CD14-positive monocyte (primary cell): ENCODE data around the gene THAP7. TPM values are rescaled to one million over a fixed set of nuclear protein-coding genes. Genes with fewer than 3 reads are reported as not detected.

Experiments
- DNase-seq, 3 donors: peaks; one replicate each; pipeline ENCODE4 v3.0.0-alpha.2; 2011 to 2022
- H2AFZ ChIP-seq: 2 replicates; pipeline ENCODE4 v1.6.0; 2012; ENCODE audit warnings: mild to moderate bottlenecking, low read depth, low read length, inconsistent platforms; ENCODE audit not compliant: insufficient read depth, poor library complexity, severe bottlenecking
- H3K27ac ChIP-seq, 2 donors: 1 replicate in 1 of 2; 2 replicates in 1 of 2; pipeline ENCODE4 v1.5.1; 2012 to 2013; ENCODE audit warnings: low read length in 2 of 2, control low read depth in 1 of 2, inconsistent platforms in 1 of 2, low read depth in 1 of 2, mild to moderate bottlenecking in 1 of 2
- H3K27me3 ChIP-seq, 2 donors: one replicate each; pipeline versions ENCODE4 v1.6.0 to v1.6.1; 2011 to 2013; ENCODE audit warnings: low read length in 2 of 2; ENCODE audit not compliant: control insufficient read depth in 2 of 2, insufficient read depth in 2 of 2
- H3K36me3 ChIP-seq, 2 donors: replicated peaks in 1 of 2; 1 replicate in 1 of 2; 2 replicates in 1 of 2; pipeline versions ENCODE4 v1.5.1 to v1.6.1; 2012 to 2013; ENCODE audit warnings: low read length in 2 of 2, control low read depth in 1 of 2, inconsistent platforms in 1 of 2, mild to moderate bottlenecking in 1 of 2; ENCODE audit not compliant: insufficient read depth in 2 of 2, control insufficient read depth in 1 of 2
- H3K4me1 ChIP-seq, 2 donors: 1 replicate in 1 of 2; 2 replicates in 1 of 2; pipeline versions ENCODE4 v1.5.1 to v1.6.1; 2012 to 2013; ENCODE audit warnings: low read length in 2 of 2, control low read depth in 1 of 2, inconsistent platforms in 1 of 2, mild to moderate bottlenecking in 1 of 2, moderate library complexity in 1 of 2; ENCODE audit not compliant: insufficient read depth in 2 of 2, control insufficient read depth in 1 of 2
- H3K4me2 ChIP-seq: replicated peaks from 2 replicates; pipeline ENCODE3; 2012; ENCODE audit warnings: low read length, moderate library complexity, mild to moderate bottlenecking; ENCODE audit not compliant: poor library complexity, severe bottlenecking; ENCODE audit errors: extremely low read depth
- H3K4me3 ChIP-seq, 3 experiments: fragments of 200-600 bp in 1 of 3; sonication (generic) in 1 of 3; replicated peaks in 1 of 3; 1 replicate in 2 of 3; 2 replicates in 1 of 3; pipeline ENCODE4 v1.5.1; 2011 to 2013; ENCODE audit warnings: low read length in 3 of 3, mild to moderate bottlenecking in 3 of 3, control low read depth in 2 of 3, low read depth in 2 of 3, inconsistent platforms in 1 of 3, moderate library complexity in 1 of 3
- H3K79me2 ChIP-seq: 2 replicates; pipeline ENCODE4 v1.6.0; 2012; ENCODE audit warnings: mild to moderate bottlenecking, control low read depth, inconsistent platforms, low read length, moderate library complexity; ENCODE audit not compliant: insufficient read depth
- H3K9ac ChIP-seq: 2 replicates; pipeline ENCODE4 v1.6.0; 2017; ENCODE audit warnings: low read length, mild to moderate bottlenecking; ENCODE audit not compliant: insufficient read depth, poor library complexity, severe bottlenecking
- H3K9me3 ChIP-seq, 2 donors: replicated peaks in 1 of 2; 1 replicate in 1 of 2; 2 replicates in 1 of 2; pipeline versions ENCODE4 v1.5.1 to v1.6.1; 2012 to 2013; ENCODE audit warnings: low read length in 2 of 2, control low read depth in 1 of 2; ENCODE audit not compliant: control insufficient read depth in 1 of 2, insufficient read depth in 1 of 2
- H4K20me1 ChIP-seq: 2 replicates; pipeline ENCODE4 v1.6.0; 2012; ENCODE audit warnings: mild to moderate bottlenecking, low read length, control low read depth, moderate library complexity; ENCODE audit not compliant: insufficient read depth
- H3K27ac Mint-ChIP-seq, 7 donors: one replicate each; pipeline ENCODE4 v1.8.0; 2020; ENCODE audit warnings: mild to moderate bottlenecking in 7 of 7, mixed read lengths in 7 of 7, moderate library complexity in 6 of 7, inconsistent platforms in 2 of 7
- H3K27me3 Mint-ChIP-seq, 3 donors: one replicate each; pipeline ENCODE4 v1.8.0; 2021 to 2022; ENCODE audit warnings: low read depth in 3 of 3, mild to moderate bottlenecking in 3 of 3, mixed read lengths in 3 of 3, moderate library complexity in 3 of 3, inconsistent platforms in 1 of 3
- H3K36me3 Mint-ChIP-seq, 2 donors: one replicate each; pipeline ENCODE4 v1.8.0; 2020; ENCODE audit warnings: mixed read lengths in 2 of 2, inconsistent platforms in 1 of 2, mild to moderate bottlenecking in 1 of 2
- H3K4me1 Mint-ChIP-seq: one replicate; pipeline ENCODE4 v1.8.0; 2020; ENCODE audit warnings: mild to moderate bottlenecking, mixed read lengths
- H3K4me3 Mint-ChIP-seq, 2 donors: one replicate each; pipeline ENCODE4 v1.8.0; 2020; ENCODE audit warnings: mild to moderate bottlenecking in 2 of 2, mixed read lengths in 2 of 2, moderate library complexity in 1 of 2
- H3K9me3 Mint-ChIP-seq, 7 donors: one replicate each; pipeline ENCODE4 v1.8.0; 2020 to 2022; ENCODE audit warnings: mixed read lengths in 7 of 7, mild to moderate bottlenecking in 6 of 7, moderate library complexity in 6 of 7, inconsistent platforms in 2 of 7
- CTCF ChIP-seq: fragments of 200-600 bp; IDR thresholded peaks from one replicate; pipeline ENCODE4 v1.8.0; 2022; ENCODE audit warnings: antibody characterized with exemption, mild to moderate bottlenecking
- WGBS: methylation state at CpG from one replicate; pipeline ENCODE4 v1.1.5; 2013; ENCODE audit warnings: missing lambda C conversion rate; ENCODE audit not compliant: insufficient coverage; 5-methylcytosine and 5-hydroxymethylcytosine counted together
- intact Hi-C, 2 donors: fragments of 100-400 bp; cut with micrococcal nuclease; formaldehyde crosslinking; loops; one replicate each; pipeline versions ENCODE4 v1.15.0 to v1.15.1; 2023
- polyA plus RNA-seq, 3 donors: library from polyadenylated mRNA; depleted of rRNA in 1 of 3; unstranded in 2 of 3; stranded (reverse) in 1 of 3; fragments of 300-500 nt in 2 of 3; fragments of >200 nt in 1 of 3; fragmentation: Illumina TruSeq in 2 of 3; gene quantifications; 1 replicate in 2 of 3; 2 replicates in 1 of 3; pipeline ENCODE4 v1.2.3, GENCODE V29; 2012 to 2021

The THAP7 gene
- polyA plus RNA-seq, 3 donors: 18.4 to 22.9 (median 19.8) TPM

- peaks cover 13% of the 10 kb centered on the region for H3K79me2 ChIP-seq
- intact Hi-C loops: no loop called here
- H2AFZ ChIP-seq: no peak overlapping the region
- TF ChIP-seq CTCF: no peak
- Mint-ChIP-seq H3K36me3 (peaks cover 38 to 68% of the 10 kb centered on the region in 2 donors), H3K4me1 (peaks cover 15% of the 10 kb centered on the region), H3K27me3 (peaks cover 0 to 6% (median 0%) of the 10 kb centered on the region in 3 donors), H3K9me3 (no peaks in the 10 kb centered on the region), H3K4me3 (no peak overlapping the region), H3K27ac (no peak overlapping the region)
- no peak overlapping the region for H3K4me2 ChIP-seq
- WGBS: 95% methylated on average over 27 of the region's 27 CpGs
- no peaks in the 10 kb centered on the region for H3K27me3 ChIP-seq
- H3K4me3 ChIP-seq: no peak overlapping the region
- H3K4me1 ChIP-seq: peaks cover 14 to 16% of the 10 kb centered on the region in 2 donors
- no peak for DNase-seq
- H3K9me3 ChIP-seq: no peaks in the 10 kb centered on the region
- H3K36me3 ChIP-seq: peaks cover 72 to 83% of the 10 kb centered on the region in 2 donors
- H3K27ac ChIP-seq: no peak overlapping the region
- H3K9ac ChIP-seq: no peak overlapping the region
- H4K20me1 ChIP-seq: no peaks in the 10 kb centered on the region
These were observed 5.1 kb downstream of the THAP7 start for GRCh38 chr22:20996598-20997535.

GRCh38 chr22:20996031-20996410 lies 5.9 kb downstream of the THAP7 start:
- peaks cover 8 to 11% of the 10 kb centered on the region in 2 donors for H3K4me1 ChIP-seq
- 92% methylated on average over 10 of the region's 10 CpGs for WGBS
- intact Hi-C loops: no loop called here
- Mint-ChIP-seq H3K27ac (peak overlapping the region in 3 of 7 donors; percentile 33 to 64 (median 41)), H3K36me3 (peaks cover 41 to 75% of the 10 kb centered on the region in 2 donors), H3K9me3 (no peaks in the 10 kb centered on the region), H3K4me1 (peaks cover 9% of the 10 kb centered on the region), H3K4me3 (no peak overlapping the region), H3K27me3 (peaks cover 0 to 6% (median 0%) of the 10 kb centered on the region in 3 donors)
- H3K27me3 ChIP-seq: no peaks in the 10 kb centered on the region
- no peak overlapping the region for H2AFZ ChIP-seq
- H3K79me2 ChIP-seq: peaks cover 9% of the 10 kb centered on the region
- H3K4me2 ChIP-seq: no peak overlapping the region
- H3K4me3 ChIP-seq: no peak overlapping the region
- no peak for DNase-seq
- TF ChIP-seq CTCF: no peak
- H4K20me1 ChIP-seq: no peaks in the 10 kb centered on the region
- no peaks in the 10 kb centered on the region for H3K9me3 ChIP-seq
- no peak overlapping the region for H3K9ac ChIP-seq
- peaks cover 80 to 92% of the 10 kb centered on the region in 2 donors for H3K36me3 ChIP-seq
- no peak overlapping the region for H3K27ac ChIP-seq
